ENCODE measurements around the gene GON4L. TPM values are rescaled to one million over a fixed set of nuclear protein-coding genes. Genes with fewer than 3 reads are reported as not detected.
"Not testable (repeated sequence)": the region's sequence is repeated elsewhere in the genome, so short reads cannot be mapped to it uniquely, and the experiment has no call there.

Gene GON4L
- total RNA-seq, 1 donor from 2014 or later, result 46.1 TPM

DNA sequence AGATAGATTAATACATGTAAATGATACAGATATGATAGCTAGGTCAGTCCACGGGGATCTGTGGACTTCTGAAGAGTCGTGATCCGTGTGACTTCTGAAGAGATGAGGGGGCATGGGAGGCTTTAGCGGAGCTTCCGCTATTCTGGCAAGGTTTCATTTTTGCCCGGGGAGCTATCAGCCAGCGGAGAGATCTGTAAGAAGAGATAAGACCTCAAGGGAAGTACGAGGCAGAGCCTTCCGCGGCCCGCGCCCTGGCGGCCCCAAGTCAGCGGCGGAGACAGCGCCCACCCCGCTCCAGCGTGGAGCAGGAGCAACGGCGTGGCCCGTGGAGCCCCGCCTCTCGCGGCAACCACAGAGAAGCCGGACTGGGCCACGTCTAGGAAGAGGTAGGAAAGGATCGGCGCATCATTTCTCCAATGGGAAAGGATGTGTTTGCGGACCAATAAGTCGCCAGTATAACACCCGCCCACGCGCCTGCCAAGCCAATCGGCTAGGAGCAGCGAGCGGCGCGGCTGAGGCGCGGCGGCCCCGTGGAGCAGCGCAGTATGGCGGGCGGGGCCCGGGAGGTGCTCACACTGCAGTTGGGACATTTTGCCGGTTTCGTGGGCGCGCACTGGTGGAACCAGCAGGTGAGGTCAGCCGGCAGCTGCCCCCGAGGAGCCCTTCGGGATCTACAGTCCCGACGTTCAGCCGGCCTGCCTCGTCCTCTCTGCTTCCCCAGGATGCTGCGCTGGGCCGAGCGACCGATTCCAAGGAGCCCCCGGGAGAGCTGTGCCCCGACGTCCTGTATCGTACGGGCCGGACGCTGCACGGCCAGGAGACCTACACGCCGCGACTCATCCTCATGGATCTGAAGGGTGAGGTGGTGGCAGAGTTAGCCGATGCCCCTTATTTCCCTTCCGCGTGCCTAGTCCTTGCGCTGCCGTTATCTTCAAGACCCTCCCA lies 111.5 kb downstream of the GON4L start:
- DNase-seq (ENCODE audit: low read depth), result peak; percentile 97

DNA sequence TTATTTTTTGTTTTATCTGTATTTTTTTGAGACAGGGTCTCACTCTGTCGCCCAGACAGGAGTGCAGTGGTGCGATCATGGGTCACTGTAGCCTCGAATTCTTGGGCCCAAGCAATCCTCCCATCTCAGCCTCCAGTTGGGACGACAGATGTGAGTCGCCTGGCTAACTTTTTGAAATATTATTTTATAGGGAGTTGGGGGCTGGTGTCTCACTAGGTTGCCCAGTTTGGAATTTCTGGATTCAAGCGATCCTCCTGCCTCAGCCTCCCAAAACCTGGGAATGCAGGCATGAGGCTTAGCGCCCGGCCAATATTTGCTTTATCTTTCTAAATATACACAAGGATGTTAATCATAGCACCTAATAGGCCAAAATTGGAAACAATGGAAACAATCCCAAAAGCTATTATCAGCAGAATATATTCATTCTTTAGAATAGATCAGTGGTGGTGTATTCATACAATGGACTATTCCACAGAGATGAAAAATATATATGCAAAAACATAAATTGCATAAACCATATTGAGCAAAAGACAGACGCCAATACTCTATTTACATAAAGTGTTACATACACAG lies 112.2 kb downstream of the GON4L start:
- no peak for DNase-seq (ENCODE audit: low read depth)

DNA sequence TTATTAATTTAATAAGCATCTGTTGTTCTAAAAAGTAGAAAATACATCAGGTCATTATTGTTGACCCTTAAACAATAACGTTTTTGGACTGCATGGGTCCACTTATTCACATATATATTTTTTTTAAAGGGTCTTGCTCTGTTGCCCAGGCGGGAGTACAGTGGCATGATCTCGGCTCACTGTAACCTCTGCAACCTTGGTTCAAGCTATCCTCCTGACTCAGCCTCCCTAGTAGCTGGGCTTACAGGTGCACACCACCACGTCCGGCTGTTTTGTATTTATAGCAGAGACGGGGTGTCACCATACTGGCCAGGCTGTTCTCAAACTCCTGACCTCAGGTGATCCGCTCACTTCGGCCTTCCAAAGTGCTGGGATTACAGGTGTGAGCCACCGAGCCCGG lies 115.1 kb downstream of the GON4L start:
- no peak for DNase-seq (ENCODE audit: low read depth)

DNA sequence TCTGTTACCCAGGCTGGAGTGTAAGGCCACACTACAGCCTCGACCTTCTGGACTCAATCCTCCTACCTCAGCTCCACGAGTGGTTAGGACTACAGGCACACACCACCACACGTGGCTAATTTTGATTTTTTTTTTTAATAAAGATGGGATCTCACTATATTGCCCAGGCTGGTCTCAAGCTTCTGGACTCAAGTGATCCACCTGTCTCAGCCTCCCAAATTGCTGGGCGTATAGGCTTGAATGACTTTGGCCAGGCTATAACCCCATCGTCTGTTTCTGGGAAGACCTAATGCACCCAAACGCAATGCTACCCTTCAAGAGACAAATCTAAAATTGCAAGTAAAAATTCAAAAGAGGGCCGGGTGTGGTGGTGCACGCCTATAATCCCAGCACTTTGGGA lies 116.0 kb downstream of the GON4L start:
- no peak for DNase-seq (ENCODE audit: low read depth)

DNA sequence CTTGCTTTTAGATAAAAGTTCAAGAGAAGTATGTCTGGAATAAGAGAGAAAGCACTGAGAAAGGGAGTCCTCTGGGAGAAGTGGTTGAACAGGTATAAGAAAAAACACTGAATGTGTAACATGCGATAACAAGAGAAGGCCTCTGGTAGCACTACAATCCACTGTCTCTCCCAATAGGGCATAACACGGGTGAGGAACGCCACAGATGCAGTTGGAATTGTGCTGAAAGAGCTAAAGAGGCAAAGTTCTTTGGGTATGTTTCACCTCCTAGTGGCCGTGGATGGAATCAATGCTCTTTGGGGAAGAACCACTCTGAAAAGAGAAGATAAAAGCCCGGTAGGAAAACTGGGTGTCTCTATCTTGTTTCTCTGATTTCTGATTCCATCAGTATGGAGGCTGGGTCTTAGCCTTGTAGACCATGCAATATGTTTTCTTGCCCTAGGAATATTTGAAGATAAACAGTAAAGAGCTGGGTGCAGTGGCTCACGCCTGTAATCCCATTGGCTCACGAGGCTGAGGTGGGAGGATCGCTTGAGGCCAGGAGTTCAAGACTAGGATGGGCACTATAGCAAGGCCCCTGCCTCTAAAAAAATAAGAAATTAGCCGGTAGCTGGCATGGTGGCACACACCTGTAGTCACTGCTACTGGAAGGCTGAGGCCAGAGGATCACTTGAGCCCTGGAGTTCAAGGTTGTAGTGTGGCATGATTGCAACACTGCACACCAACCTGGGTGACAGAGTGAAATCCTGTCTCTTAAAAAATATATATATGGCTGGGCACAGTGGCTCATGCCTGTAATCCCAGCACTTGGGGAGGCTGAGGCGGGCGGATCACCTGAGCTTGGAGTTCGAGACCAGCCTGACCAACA lies 127.7 kb downstream of the GON4L start:
- peak; percentile 54 for DNase-seq (ENCODE audit: low read depth)

DNA sequence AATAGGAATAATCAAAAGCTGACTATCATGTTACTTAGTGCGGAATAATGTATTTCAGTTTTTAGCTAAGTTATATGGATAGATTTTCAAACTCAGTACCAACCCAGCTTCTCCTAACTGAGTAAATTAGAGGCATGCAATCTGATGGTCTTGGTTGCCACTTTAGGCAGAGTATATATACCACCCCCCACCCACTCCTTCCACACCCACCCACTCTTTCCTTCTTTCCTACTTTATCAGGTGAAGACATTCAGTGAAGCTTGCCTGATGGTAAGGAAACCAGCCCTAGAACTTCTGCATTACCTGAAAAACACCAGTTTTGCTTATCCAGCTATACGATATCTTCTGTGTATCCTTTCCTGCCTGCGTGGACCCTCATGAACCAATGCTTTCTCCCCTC lies 131.9 kb downstream of the GON4L start:
- DNase-seq (ENCODE audit: low read depth), result no peak

DNA sequence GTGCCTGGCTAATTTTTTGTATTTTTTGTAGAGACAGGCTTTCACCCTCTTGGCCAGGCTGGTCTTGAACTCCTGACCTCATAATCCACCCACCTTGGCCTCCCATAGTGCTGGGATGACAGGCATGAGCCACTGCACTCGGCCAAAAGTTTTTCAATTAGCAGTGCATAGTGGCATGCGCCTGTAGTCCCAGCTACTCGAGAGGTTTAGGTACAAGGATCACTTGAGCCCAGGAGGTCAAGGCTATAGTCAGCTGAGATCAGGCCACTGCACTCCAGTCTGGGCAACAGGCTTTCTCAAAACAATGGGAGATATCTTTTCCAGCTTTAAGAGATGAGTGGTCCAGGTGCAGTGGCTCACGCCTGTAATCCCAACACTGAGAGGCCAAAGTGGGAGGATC lies 137.3 kb downstream of the GON4L start:
- DNase-seq (ENCODE audit: low read depth), result no peak

DNA sequence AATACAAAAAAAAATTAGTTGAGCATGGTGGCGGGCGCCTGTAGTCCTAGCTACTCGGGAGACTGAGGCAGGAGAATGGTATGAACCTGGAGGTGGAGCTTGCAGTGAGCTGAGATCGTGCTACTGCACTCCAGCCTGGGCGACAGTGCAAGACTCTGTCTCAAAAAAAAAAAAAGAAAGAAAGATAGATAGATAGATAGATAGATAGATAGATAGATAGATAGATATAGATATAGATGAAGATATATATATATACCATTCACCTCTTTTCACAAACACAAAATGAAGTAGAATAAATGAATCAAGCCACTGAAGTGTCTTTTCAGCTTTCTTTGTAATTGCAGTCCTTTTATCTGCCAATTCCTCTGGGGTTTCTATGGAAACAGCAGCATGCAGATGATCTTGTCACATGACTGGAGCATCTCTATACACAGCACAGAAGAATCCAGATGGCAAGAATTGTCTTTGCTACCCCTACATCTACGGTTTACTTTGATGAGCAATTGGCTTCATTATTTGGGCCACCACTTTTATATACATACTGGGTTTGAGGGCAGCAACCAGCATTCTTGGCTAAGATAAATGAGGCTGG lies 138.4 kb downstream of the GON4L start:
- DNase-seq (ENCODE audit: low read depth), result not testable (repeated sequence)

DNA sequence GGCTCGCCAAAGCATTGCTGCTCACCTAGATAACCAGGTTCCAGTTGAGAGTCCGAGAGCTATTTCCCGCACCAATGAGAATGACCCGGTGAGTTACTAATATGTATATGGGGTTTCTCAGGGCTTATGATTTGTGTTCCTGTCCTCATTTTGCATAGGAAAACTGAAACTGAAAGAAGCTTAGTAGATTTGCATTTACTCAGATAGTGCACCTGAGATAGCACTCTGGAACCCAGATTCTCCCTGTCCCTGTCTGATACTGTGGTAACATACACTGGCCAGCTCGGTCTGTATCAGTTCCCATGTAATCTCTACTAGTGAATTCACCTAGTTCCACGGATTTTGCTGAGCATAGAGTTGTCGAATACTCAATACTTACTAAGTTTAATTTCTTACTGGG lies 140.0 kb downstream of the GON4L start:
- DNase-seq (ENCODE audit: low read depth), result no peak

DNA sequence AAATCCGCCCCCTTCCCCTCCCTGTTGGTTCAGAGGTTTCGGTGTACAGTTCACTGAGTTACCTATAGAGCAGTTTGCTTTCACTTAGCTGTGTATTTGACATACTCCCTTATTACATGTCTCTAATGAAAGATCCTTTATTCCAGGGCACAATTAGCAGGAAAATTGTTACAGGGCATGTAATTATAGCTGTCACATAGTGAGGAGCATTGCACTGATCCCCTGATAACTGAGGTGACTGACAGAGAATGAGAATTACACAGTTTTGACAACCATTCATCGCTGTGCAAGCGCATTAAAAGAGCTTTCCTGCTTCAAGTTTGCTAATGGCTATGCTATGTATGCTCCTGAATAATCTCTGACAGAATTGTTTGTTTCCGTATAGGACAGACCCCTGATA lies 141.2 kb downstream of the GON4L start:
- DNase-seq (ENCODE audit: low read depth), result no peak

DNA sequence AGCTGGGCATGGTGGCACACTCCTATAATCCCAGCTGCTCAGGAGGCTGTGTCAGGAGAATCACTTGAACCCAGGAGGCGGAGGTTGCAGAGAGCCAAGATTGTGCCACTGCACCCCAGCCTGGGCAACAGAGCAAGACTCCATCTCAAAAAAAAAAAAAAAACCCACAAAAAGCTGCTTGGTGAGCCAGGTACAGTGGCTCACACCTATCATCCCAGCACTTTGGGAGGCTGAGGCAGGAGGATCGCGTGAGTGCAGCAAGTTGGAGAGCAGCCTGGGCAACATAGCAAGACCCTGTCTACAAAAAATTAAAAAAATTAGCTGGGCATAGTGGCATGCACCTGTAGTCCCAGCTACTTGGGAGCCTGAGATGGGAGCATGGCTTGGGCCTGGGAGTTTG lies 142.0 kb downstream of the GON4L start:
- DNase-seq (ENCODE audit: low read depth), result not testable (repeated sequence)

DNA sequence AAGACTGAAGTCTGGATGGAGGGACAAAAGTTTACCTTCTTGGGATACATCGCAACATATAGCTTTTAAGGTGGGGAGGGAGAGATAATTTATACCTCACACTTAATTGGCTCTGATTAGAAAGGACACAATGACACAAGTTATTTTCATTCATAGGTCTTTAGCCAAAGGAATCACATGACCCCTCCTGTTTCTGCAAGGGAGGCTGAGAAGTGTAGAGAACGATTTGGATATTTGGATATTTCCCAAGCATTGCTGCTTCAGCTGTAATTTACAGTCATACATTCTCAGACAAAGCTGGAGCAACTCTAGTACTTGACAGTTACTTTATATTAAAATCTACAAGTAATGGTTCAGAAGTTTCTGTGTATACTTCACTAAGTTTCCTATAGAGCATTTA lies 143.9 kb downstream of the GON4L start:
- no peak for DNase-seq (ENCODE audit: low read depth)

DNA sequence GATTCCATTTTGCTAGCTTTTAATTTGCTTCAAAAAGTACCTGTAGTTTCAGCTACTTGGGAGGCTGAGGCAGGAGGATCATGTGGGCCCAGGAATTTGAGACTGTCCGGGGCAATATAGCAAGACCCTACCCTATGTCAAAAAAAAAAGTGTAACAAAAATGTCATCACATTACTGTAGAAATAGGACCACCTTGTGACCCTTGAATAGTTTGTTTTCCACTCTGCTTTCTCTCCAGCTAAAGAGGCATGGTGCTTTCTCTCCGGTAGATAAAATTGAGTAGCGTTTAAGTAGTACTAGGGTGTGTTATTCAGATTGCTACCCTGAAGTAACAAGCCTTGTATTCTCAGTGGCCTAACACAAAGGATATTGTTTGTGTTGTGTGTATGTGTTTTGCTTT lies 144.4 kb downstream of the GON4L start:
- not testable (repeated sequence) for DNase-seq (ENCODE audit: low read depth)

DNA sequence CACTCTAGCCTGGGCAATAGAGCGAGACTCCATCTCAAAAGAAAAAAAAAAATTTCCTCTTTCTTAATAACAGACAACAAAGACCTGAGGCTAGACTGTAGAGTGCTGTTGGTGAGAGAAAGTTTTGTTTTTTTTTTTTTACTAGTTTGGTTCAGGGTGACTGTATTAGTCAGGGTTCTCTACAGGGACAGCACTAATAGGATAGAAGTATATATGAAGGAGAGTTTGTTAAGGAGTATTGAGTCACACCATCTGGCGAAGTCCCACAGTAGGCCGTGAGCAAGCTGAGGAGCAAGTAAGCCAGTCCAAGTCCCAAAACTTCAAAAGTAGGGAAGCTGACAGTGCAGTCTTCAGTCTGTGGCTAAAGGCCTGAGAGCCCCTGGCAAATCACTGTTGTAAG lies 145.6 kb downstream of the GON4L start:
- DNase-seq (ENCODE audit: low read depth), result not testable (repeated sequence)

DNA sequence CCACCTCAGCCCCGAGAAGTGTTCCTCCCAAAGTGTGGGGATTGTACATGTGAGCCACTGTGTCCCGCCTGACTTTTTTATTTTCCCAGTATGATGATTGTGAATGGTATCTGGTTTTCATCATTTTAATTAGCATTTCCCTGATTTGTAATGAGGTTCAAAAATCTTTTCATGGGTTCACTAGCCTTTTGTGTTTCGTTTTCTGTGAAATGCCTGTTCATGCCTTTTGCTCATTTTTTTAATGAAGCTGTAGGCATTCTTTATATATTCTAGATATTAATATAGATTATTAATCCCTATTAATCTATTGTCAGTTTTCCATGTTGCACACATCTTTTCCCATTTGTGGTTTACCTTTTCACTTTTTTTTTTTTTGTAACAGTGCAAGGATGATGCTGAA lies 147.6 kb downstream of the GON4L start:
- no peak for DNase-seq (ENCODE audit: low read depth)

DNA sequence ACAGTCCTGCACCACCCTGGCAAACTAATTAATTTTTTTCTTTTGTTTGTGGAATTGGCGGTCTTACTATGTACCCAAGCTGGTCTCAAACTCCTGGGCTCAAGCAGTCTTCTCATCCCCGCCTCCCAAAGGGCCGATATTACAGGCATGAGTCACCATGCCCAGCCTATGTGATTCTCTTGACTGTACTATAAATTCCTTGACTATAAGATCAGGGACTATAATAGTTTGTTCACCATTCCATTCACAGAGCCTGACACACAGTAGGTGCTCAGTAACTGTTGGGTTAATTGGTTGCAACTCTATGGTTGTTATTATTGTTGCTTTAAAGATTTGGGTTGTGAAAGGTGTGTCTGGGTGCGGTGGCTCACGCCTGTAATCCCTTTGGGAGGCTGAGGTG lies 150.9 kb downstream of the GON4L start:
- peak; percentile 22 for DNase-seq (ENCODE audit: low read depth)

DNA sequence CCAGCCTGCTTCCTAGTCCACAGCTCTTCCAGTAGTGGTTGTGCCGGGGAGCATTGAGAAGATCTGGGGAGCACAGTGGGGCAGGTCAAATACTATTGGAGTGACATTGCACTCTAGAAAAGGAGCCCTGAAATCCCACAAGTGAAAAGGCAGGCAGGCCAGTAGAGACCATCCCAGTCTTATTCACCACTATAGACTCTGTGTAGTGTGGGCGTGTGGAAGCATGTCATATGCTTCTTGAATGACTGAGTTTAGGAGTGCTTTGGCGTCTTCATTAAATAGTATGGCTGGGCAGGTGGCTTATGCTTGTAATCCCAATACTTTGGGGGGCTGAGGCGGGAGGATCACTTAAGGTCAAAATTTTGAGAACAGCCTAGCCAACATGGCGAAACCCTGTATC lies 152.6 kb downstream of the GON4L start:
- not testable (repeated sequence) for DNase-seq (ENCODE audit: low read depth)

DNA sequence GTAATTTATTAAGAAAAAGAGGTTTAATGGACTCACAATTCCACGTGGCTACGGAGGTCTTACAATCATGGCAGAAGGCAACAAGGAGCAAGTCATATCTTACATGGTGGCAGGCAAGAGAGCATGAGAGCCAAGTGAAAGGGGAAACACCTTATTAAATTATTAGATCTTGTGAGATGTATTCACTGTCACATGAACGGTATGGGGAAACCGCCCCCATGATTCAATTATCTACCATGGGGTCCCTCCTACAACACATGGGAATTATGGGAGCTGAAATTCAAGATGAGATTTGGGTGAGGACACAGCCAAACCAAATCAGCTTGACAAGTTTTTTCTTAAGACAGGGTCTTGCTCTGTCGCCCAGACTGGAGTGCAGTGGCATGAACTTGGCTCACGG lies 153.8 kb downstream of the GON4L start:
- DNase-seq (ENCODE audit: low read depth), result no peak

DNA sequence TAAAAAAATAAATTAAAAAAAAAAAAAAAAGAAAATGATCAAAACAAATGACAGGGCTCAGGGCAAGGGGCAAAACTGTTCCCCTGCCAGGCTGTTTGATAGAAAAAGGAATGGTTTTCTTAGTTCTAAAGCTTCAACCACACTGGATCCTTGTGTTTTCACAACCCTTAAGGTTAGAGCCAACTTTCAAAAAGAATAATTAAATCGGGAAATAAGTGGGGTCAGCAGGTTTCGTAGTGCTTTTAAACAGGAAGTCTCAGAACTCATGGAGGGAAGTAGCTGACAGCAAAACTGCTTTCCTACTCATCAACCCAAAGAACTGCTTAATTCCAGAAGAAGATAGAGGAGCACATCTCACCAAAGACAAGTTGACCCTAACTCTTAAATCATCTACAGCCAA lies 155.3 kb downstream of the GON4L start:
- not testable (repeated sequence) for DNase-seq (ENCODE audit: low read depth)
